Astrocyte (in vitro differentiated cells and primary cell): ENCODE results near the gene PTPRN2. TPM values are rescaled to one million over a fixed set of nuclear protein-coding genes. Genes with fewer than 3 reads are reported as not detected.
"Not testable (repeated sequence)": the region's sequence is repeated elsewhere in the genome, so short reads cannot be mapped to it uniquely, and the experiment has no call there.

Source experiments
- DNase-seq: peaks from one replicate; pipeline ENCODE4 v3.0.0-alpha.2; 2010; ENCODE audit warnings: low read depth
- FAIRE-seq: peaks from 2 replicates; lab custom pipeline; 2011; peaks lifted over from hg19 to GRCh38; lab: Jason Lieb, UNC
- H2AFZ ChIP-seq: 2 replicates; pipeline ENCODE4 v1.6.0; 2012; ENCODE audit warnings: low read depth, low read length, inconsistent platforms
- H3K27ac ChIP-seq: 2 replicates; pipeline ENCODE4 v1.5.1; 2011; ENCODE audit warnings: low read depth, low read length, inconsistent platforms
- H3K27me3 ChIP-seq: 2 replicates; pipeline ENCODE4 v1.6.0; 2011; ENCODE audit warnings: low read length, inconsistent platforms; ENCODE audit not compliant: insufficient read depth
- H3K36me3 ChIP-seq: 2 replicates; pipeline ENCODE4 v1.5.1; 2011; ENCODE audit warnings: low read length, inconsistent platforms; ENCODE audit not compliant: insufficient read depth
- H3K4me1 ChIP-seq: 2 replicates; pipeline ENCODE4 v1.5.1; 2011; ENCODE audit warnings: low read length, inconsistent platforms; ENCODE audit not compliant: insufficient read depth
- H3K4me2 ChIP-seq: 2 replicates; pipeline ENCODE4 v1.6.0; 2012; ENCODE audit warnings: low read length, inconsistent platforms
- H3K4me3 ChIP-seq: 2 replicates; pipeline ENCODE4 v1.5.1; 2011; ENCODE audit warnings: low read depth, mild to moderate bottlenecking, low read length, inconsistent platforms; ENCODE audit not compliant: insufficient read depth
- H3K79me2 ChIP-seq: 2 replicates; pipeline ENCODE4 v1.6.0; 2012; ENCODE audit warnings: mild to moderate bottlenecking, low read length, inconsistent platforms; ENCODE audit not compliant: insufficient read depth
- H3K9ac ChIP-seq: 2 replicates; pipeline ENCODE4 v1.6.0; 2012; ENCODE audit warnings: mild to moderate bottlenecking, low read length, inconsistent platforms
- H3K9me3 ChIP-seq: 2 replicates; pipeline ENCODE4 v1.5.1; 2012; ENCODE audit warnings: low read depth, mild to moderate bottlenecking, low read length, inconsistent platforms; ENCODE audit not compliant: insufficient read depth
- H4K20me1 ChIP-seq: 2 replicates; pipeline ENCODE4 v1.6.0; 2012; ENCODE audit warnings: low read length, inconsistent platforms; ENCODE audit not compliant: insufficient read depth
- H3K27ac Mint-ChIP-seq: one replicate; pipeline ENCODE4 v1.8.0; 2021; ENCODE audit warnings: mild to moderate bottlenecking, mixed read lengths; ENCODE audit not compliant: unreplicated experiment
- H3K27me3 Mint-ChIP-seq: one replicate; pipeline ENCODE4 v1.8.0; 2021; ENCODE audit warnings: low read depth, mixed read lengths; ENCODE audit not compliant: unreplicated experiment
- H3K36me3 Mint-ChIP-seq: one replicate; pipeline ENCODE4 v1.8.0; 2021; ENCODE audit warnings: low read depth, mixed read lengths; ENCODE audit not compliant: unreplicated experiment
- H3K4me1 Mint-ChIP-seq: one replicate; pipeline ENCODE4 v1.8.0; 2021; ENCODE audit warnings: low read depth, mixed read lengths; ENCODE audit not compliant: unreplicated experiment
- H3K4me3 Mint-ChIP-seq: one replicate; pipeline ENCODE4 v1.8.0; 2021; ENCODE audit warnings: mild to moderate bottlenecking, moderate library complexity, mixed read lengths; ENCODE audit not compliant: unreplicated experiment
- H3K9me3 Mint-ChIP-seq: one replicate; pipeline ENCODE4 v1.8.0; 2021; ENCODE audit warnings: mild to moderate bottlenecking, mixed read lengths; ENCODE audit not compliant: unreplicated experiment
- CTCF ChIP-seq: IDR thresholded peaks from 2 replicates; pipeline ENCODE4 v1.5.1; 2011; ENCODE audit warnings: low read depth, mild to moderate bottlenecking, inconsistent platforms, low read length, moderate library complexity; ENCODE audit not compliant: insufficient read depth
- EZH2 ChIP-seq: IDR thresholded peaks from 2 replicates; pipeline ENCODE4 v1.6.1; 2012; ENCODE audit warnings: mild to moderate bottlenecking, low read length, inconsistent platforms; ENCODE audit not compliant: insufficient read depth
- total RNA-seq: library from RNA; stranded (reverse); gene quantifications from 2 replicates; pipeline ENCODE4 v1.2.1, GENCODE V29; 2021

PTPRN2 gene
- total RNA-seq, 1 donor from 2014 or later, result 0.09 TPM

GRCh38 chr7:157736341-157736740, 851.3 kb downstream of the PTPRN2 start:
- no peaks in the 10 kb centered on the region for H3K9me3 ChIP-seq
- FAIRE-seq (no peak), DNase-seq (no peak)
- no peaks in the 10 kb centered on the region for H3K27me3 Mint-ChIP-seq
- no peak overlapping the region for H3K4me3 ChIP-seq
- H3K27ac ChIP-seq, result no peak overlapping the region
- no peak overlapping the region for H3K27ac Mint-ChIP-seq
- no peaks in the 10 kb centered on the region for H3K79me2 ChIP-seq
- no peaks in the 10 kb centered on the region for H3K27me3 ChIP-seq
- no peak overlapping the region for H3K4me2 ChIP-seq
- H3K9me3 Mint-ChIP-seq, result peaks cover 19% of the 10 kb centered on the region
- H3K36me3 Mint-ChIP-seq, result no peaks in the 10 kb centered on the region
- H3K4me1 Mint-ChIP-seq, result no peaks in the 10 kb centered on the region
- H2AFZ ChIP-seq, result no peak overlapping the region
- no peak overlapping the region for H3K9ac ChIP-seq
- H3K4me1 ChIP-seq, result no peaks in the 10 kb centered on the region
- no peaks in the 10 kb centered on the region for H3K36me3 ChIP-seq
- no peaks in the 10 kb centered on the region for H4K20me1 ChIP-seq
- no peak overlapping the region for H3K4me3 Mint-ChIP-seq
- TF ChIP-seq CTCF (no peak), EZH2 (no peak)

GRCh38 chr7:157735826-157736225, 851.8 kb downstream of the PTPRN2 start:
- Histone ChIP-seq H3K79me2 (no peaks in the 10 kb centered on the region), H3K27me3 (no peaks in the 10 kb centered on the region), H4K20me1 (no peaks in the 10 kb centered on the region), H3K4me2 (no peak overlapping the region), H3K4me1 (no peaks in the 10 kb centered on the region), H3K36me3 (no peaks in the 10 kb centered on the region), H3K4me3 (no peak overlapping the region), H3K9me3 (no peaks in the 10 kb centered on the region), H2AFZ (no peak overlapping the region), H3K27ac (no peak overlapping the region), H3K9ac (no peak overlapping the region)
- Mint-ChIP-seq H3K4me3 (no peak overlapping the region), H3K27ac (no peak overlapping the region), H3K4me1 (no peaks in the 10 kb centered on the region), H3K9me3 (peaks cover 18% of the 10 kb centered on the region), H3K27me3 (no peaks in the 10 kb centered on the region), H3K36me3 (no peaks in the 10 kb centered on the region)
- TF ChIP-seq CTCF (no peak), EZH2 (no peak)
- DNase-seq, result no peak
- FAIRE-seq, result no peak

GRCh38 chr7:157734676-157735640, 852.7 kb downstream of the PTPRN2 start:
- H3K27ac Mint-ChIP-seq, result no peak overlapping the region
- H3K27me3 Mint-ChIP-seq, result no peaks in the 10 kb centered on the region
- TF ChIP-seq EZH2 (no peak), CTCF (no peak)
- DNase-seq (no peak), FAIRE-seq (no peak)
- H2AFZ ChIP-seq, result no peak overlapping the region
- no peak overlapping the region for H3K4me2 ChIP-seq
- no peaks in the 10 kb centered on the region for H3K36me3 Mint-ChIP-seq
- H3K79me2 ChIP-seq, result no peaks in the 10 kb centered on the region
- no peaks in the 10 kb centered on the region for H3K4me1 ChIP-seq
- no peak overlapping the region for H3K4me3 Mint-ChIP-seq
- no peaks in the 10 kb centered on the region for H3K27me3 ChIP-seq
- peaks cover 19% of the 10 kb centered on the region for H3K9me3 Mint-ChIP-seq
- H4K20me1 ChIP-seq, result no peaks in the 10 kb centered on the region
- H3K9ac ChIP-seq, result no peak overlapping the region
- H3K9me3 ChIP-seq, result no peaks in the 10 kb centered on the region
- H3K36me3 ChIP-seq, result no peaks in the 10 kb centered on the region
- H3K4me3 ChIP-seq, result no peak overlapping the region
- H3K27ac ChIP-seq, result no peak overlapping the region
- no peaks in the 10 kb centered on the region for H3K4me1 Mint-ChIP-seq

- H4K20me1 ChIP-seq, result not testable (repeated sequence)
Measured at GRCh38 chr7:157733760-157734395, 853.7 kb downstream of the PTPRN2 start.

More at GRCh38 chr7:157733760-157734395, 853.7 kb downstream of the PTPRN2 start:
- H3K27me3 Mint-ChIP-seq, H3K4me1 ChIP-seq, FAIRE-seq, H3K27ac Mint-ChIP-seq, H3K4me3 Mint-ChIP-seq, H3K36me3 ChIP-seq, H3K4me2 ChIP-seq, H3K9me3 ChIP-seq, H3K4me3 ChIP-seq, H3K9ac ChIP-seq, H3K27ac ChIP-seq, DNase-seq, H3K27me3 ChIP-seq, H3K4me1 Mint-ChIP-seq, H3K36me3 Mint-ChIP-seq, H3K79me2 ChIP-seq, H2AFZ ChIP-seq: not testable (repeated sequence)
- peaks cover 17% of the 10 kb centered on the region for H3K9me3 Mint-ChIP-seq
